Right forelimb (tissue), 1 donor: Measurements from ENCODE around the gene FER.
"Not testable (repeated sequence)": the region's sequence is repeated elsewhere in the genome, so short reads cannot be mapped to it uniquely, and the experiment has no call there.

Experiments used
- DNase-seq: peaks from one replicate; pipeline ENCODE4 v3.0.0-alpha.2; 2018

Gene FER

GRCh38 chr5:108983461-108984092 is 235.9 kb downstream of the FER start:
- DNase-seq, result no peak

- DNase-seq, result no peak
These were observed 242.2 kb downstream of the FER start for GRCh38 chr5:108989761-108990392.

- not testable (repeated sequence) for DNase-seq
These were observed 244.8 kb downstream of the FER start for GRCh38 chr5:108992396-108993085.

GRCh38 chr5:108993440-108993839 is 245.7 kb downstream of the FER start:
- not testable (repeated sequence) for DNase-seq

DNA sequence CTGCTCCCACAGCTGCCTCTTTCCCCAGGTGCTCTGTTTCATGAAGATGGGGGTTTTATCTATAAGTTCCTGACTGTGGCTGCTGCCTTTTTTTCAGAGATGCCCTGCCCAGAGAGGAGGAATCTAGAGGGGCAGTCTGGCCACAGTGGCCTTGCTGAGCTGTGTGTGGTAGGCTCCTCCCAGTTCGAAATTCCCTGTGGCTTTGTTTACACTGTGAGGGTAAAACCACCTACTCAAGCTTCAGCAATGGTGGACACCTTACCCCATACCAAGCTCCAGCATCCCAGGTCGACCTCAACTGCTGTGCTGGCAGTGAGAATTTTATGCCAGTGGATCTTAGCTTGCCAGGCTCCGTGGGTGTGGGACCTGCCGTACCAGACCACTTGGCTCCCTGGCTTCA is 250.0 kb downstream of the FER start:
- DNase-seq, result no peak

- DNase-seq, result no peak
These were observed 250.5 kb downstream of the FER start for GRCh38 chr5:108998216-108998615.

DNA sequence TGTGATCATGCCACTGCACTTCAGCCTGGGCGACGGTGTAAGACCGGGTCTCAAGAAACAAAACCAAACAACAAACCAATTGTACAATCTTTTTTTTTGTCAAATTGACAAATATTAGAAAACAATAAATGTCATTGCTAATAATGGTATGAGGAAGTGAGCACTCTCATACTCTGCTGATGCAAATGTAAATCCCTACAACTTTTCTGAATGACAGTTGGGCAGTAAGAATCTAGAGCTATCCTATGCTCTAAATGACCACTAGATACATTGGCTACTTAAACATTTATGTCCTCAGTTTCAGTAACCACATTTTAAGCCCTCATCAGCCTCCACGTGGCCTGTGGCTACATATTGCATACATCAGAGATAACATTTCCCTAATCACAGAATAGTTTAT is 256.2 kb downstream of the FER start:
- no peak for DNase-seq

DNA sequence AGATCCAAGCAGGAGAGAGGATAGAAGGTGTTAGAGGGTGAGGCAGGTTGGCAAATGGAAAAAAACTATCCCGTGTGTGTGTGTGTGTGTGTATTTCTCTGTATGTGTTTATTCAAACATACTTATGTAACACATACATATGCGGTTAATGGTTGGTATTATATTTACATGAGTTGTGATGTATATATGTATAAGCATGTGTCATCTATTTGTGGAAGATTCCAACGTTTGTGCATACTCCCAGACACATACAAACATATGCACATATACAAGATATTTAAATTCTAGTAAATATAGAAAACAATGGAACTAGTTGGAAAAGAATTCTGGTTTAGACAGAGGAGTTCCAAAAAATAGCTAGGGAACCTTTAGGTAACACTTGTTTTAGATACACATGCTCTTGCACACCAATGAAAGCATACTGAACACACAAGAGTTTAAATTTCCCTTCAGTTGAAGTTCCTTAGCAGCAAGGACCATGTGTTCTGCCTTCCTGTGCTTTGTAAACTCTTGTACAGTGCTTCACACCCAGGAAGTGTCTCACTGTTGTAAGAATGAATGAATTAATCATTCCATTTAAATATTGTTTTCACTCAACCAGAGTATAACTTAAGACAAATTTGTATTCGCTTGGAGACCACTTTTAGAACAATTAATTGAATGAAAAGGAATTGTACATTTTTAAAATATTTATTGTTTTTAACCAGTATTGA is 257.8 kb downstream of the FER start:
- DNase-seq, result no peak

GRCh38 chr5:109006129-109006528 is 258.4 kb downstream of the FER start:
- DNase-seq, result no peak

DNA sequence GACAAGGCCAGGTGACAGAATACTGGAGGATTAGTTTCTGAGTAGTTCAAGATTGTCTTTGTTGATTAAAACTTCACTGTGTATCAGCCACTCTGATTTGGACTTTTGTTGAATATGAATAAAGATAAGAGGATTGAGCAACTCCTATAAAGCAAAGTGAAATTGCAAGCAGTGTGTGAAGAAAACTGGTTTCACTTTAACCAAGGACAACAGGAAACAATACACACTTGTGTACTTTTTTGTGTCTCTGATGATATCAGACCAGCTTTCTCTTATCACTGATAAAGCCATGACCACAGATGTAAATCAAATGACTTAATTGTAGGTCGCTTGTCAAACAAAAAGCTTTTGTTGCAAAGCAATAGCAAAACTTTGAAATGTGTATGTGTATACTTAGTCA is 268.6 kb downstream of the FER start:
- no peak for DNase-seq

DNA sequence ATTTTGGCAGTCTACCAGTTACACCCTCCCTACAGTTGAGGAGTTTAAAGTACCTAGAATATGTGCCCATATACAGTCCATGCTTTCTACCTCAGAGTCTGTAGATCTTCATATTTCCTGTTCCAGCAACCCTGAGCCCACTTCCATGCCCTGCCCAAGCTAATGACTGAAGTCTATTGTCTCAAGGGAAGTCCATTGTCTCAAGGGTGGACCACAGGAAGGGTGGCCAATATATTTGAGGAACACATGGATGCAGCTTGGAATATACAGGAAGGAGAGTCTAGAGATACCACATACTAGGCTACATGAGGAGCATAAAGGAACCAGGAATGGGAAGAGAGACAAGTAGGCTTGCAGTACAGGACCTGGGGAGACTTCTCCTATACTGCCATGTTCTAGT is 274.4 kb downstream of the FER start:
- DNase-seq, result no peak

- DNase-seq, result not testable (repeated sequence)
These were observed 278.0 kb downstream of the FER start for GRCh38 chr5:109025729-109026128.

DNA sequence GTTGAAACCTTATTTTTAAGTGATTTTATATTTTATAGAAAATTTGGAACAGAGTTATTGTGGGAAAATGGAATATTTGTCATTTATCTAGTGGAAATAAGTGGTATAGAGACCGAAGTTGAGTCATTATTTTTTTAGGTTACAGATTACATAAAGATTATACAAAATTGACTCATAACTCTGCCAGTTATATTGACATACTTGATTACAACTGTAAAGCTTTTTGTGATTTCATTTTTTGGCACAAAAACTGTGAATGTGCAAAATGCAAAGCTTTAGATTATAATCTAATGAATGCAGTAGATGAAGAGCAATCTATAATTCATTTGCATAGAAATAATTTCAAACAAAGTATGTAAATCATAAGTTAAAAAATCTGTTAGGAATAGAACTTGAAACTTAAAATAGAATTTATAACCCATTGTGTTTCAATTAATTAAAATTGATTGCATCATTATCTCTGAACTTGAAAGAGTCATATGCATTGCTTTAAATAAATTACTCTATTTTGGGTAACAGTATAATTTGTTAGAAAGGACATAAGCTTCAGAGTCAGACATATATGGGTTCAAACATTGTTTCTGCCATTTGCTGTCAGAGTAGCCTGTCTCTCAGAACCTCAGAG is 280.4 kb downstream of the FER start:
- no peak for DNase-seq

GRCh38 chr5:109028608-109029299 is 281.1 kb downstream of the FER start:
- DNase-seq, result no peak

GRCh38 chr5:109029847-109030246 is 282.1 kb downstream of the FER start:
- DNase-seq, result no peak

GRCh38 chr5:109030360-109031143 is 282.9 kb downstream of the FER start:
- no peak for DNase-seq

GRCh38 chr5:109034306-109034705 is 286.6 kb downstream of the FER start:
- no peak for DNase-seq

GRCh38 chr5:109035436-109035835 is 287.7 kb downstream of the FER start:
- DNase-seq, result no peak

DNA sequence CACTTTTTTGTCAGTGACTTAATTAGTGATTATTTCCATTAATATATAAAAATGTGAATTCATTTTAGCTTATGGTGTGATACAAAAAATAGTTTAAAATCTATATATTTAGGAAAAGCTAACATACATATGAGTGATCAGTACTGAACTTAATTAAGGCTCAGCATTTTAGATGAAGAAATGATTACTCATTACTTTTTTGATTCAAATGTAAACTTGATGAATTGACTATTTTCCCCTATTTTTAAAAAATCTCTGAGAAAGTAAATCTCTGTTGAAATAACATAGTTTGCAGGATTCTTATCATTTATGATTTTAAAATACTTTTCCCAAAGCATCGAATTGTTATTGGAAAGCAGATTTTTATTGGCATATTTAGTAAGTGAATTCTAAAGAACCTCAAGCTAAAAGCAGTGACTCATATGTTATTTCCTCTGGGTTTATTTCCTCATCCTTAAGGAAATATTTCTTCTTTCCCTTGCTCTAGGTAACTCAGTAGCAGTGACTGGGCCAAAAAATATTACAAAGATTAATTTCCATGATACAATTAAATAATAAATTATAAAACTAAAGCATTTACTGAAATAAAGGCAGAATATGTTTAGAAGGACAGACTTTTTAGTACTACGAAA is 290.6 kb downstream of the FER start:
- no peak for DNase-seq

- no peak for DNase-seq
These were observed 293.6 kb downstream of the FER start for GRCh38 chr5:109041317-109041716.

GRCh38 chr5:109045710-109046109 is 298.0 kb downstream of the FER start:
- no peak for DNase-seq
